Breast epithelium (tissue), 4 donors: ENCODE measurements around the gene SARNP. TPM values are rescaled to one million over a fixed set of nuclear protein-coding genes. Genes with fewer than 3 reads are reported as not detected.

Experiments
- DNase-seq, 2 donors: peaks; one replicate each; pipeline ENCODE4 v3.0.0-alpha.2; 2019; ENCODE audit warnings: low spot score in 2 of 2
- H3K27ac ChIP-seq, 2 donors: fragments of 200-600 bp; sonication (generic) in 1 of 2; one replicate each; pipeline ENCODE4 v1.5.1; 2016 to 2019; ENCODE audit warnings: mild to moderate bottlenecking in 1 of 2
- H3K27me3 ChIP-seq, 2 donors: fragments of 200-600 bp; sonication (generic) in 1 of 2; one replicate each; pipeline versions ENCODE4 v1.5.1 to v1.6.0; 2017 to 2019; ENCODE audit warnings: control low read depth in 1 of 2, mild to moderate bottlenecking in 1 of 2
- H3K36me3 ChIP-seq: fragments of 200-600 bp; one replicate; pipeline ENCODE4 v1.5.1; 2019
- H3K4me1 ChIP-seq, 2 donors: fragments of 200-600 bp; sonication (generic); one replicate each; pipeline ENCODE4 v1.5.1; 2016 to 2019; ENCODE audit warnings: control low read depth in 1 of 2
- H3K4me3 ChIP-seq, 3 donors: fragments of 200-600 bp; sonication (generic); 1 replicate in 2 of 3; 2 replicates in 1 of 3; pipeline ENCODE4 v1.5.1; 2016 to 2019; ENCODE audit warnings: mild to moderate bottlenecking in 3 of 3, moderate library complexity in 2 of 3
- H3K9me3 ChIP-seq, 2 donors: fragments of 200-600 bp; sonication (generic) in 1 of 2; one replicate each; pipeline ENCODE4 v1.5.1; 2016 to 2019; ENCODE audit warnings: control low read depth in 1 of 2
- CTCF ChIP-seq, 3 donors: fragments of 450-650 bp; IDR thresholded peaks; one replicate each; pipeline ENCODE4 v1.5.1; 2016 to 2017; ENCODE audit warnings: antibody characterized with exemption in 3 of 3, mild to moderate bottlenecking in 3 of 3, moderate library complexity in 3 of 3
- POLR2A ChIP-seq: fragments of 450-650 bp; IDR thresholded peaks from one replicate; pipeline ENCODE4 v1.6.1; 2016; ENCODE audit warnings: antibody characterized with exemption, mild to moderate bottlenecking, moderate library complexity
- POLR2AphosphoS5 ChIP-seq, 3 donors: sonication (generic); formaldehyde crosslinking; IDR thresholded peaks; one replicate each; pipeline ENCODE4 v1.6.1; 2017; ENCODE audit warnings: antibody characterized with exemption in 3 of 3
- intact Hi-C: fragments of 100-400 bp; cut with DNase I; formaldehyde crosslinking; loops from one replicate; pipeline ENCODE4 v1.15.1; 2023; ENCODE audit warnings: low total_unique reads
- total RNA-seq, 3 donors: library from RNA; depleted of rRNA; stranded (reverse); fragments of >200 nt; gene quantifications; one replicate each; pipeline ENCODE4 v1.1.0, GENCODE V29; 2016

SARNP gene
- total RNA-seq, 3 donors from 2014 or later: 54.7 to 64.3 (median 55.3) TPM

GRCh38 chr12:55708695-55709233, 108.8 kb downstream of the SARNP start:
- Histone ChIP-seq H3K4me1 (peaks cover 0 to 4% of the 10 kb centered on the region in 2 donors), H3K27ac (no peak overlapping the region)

GRCh38 chr12:55707841-55708694, 109.5 kb downstream of the SARNP start, which contains the start of gene ITGA7:
Gene ITGA7, minus strand, starts transcription at chr12:55707904. Its CDS starts 222 bp downstream, at chr12:55707682.
- intact Hi-C loops: no loop called here

More at GRCh38 chr12:55708695-55709233, 108.8 kb downstream of the SARNP start:
- no peak for DNase-seq
- Histone ChIP-seq H3K27me3 (no peaks in the 10 kb centered on the region), H3K9me3 (no peaks in the 10 kb centered on the region), H3K36me3 (no peaks in the 10 kb centered on the region), H3K4me3 (peak overlapping the region; percentile 49 to 86 (median 68))
- intact Hi-C loops: no loop called here
- no peak for TF ChIP-seq CTCF (IDR thresholded peaks at IDR 0.05)

More at GRCh38 chr12:55707841-55708694, 109.5 kb downstream of the SARNP start, which contains the start of gene ITGA7:
- no peak for TF ChIP-seq CTCF (IDR thresholded peaks at IDR 0.05)
- no peak for TF ChIP-seq POLR2AphosphoS5 (IDR thresholded peaks at IDR 0.05)
- no peak for TF ChIP-seq POLR2A
- peak within 1 kb of the TSS; percentile 13 to 53 for H3K27ac ChIP-seq
- no peaks in the 10 kb centered on the region for H3K9me3 ChIP-seq
- H3K4me3 ChIP-seq: peak within 1 kb of the TSS; percentile 49 to 86 (median 68)
- H3K36me3 ChIP-seq: no peaks in the 10 kb centered on the region
- no peak for DNase-seq
- H3K4me1 ChIP-seq: peaks cover 0 to 4% of the 10 kb centered on the region in 2 donors
- H3K27me3 ChIP-seq: no peaks in the 10 kb centered on the region

Other genes with a start within 250 kb of the SARNP start
- gene OR2AP1, start 245.3 kb downstream of the SARNP start, total RNA-seq: not detected
- gene OR10P1, start 180.8 kb downstream of the SARNP start, total RNA-seq: not detected
- 100 to 1,000 TPM in 1 of 3 donors, 10 to 100 TPM in 2; 20.5 to 190 (median 33.1) TPM for gene ITGA7, start 109.8 kb downstream of the SARNP start, total RNA-seq
- gene BLOC1S1, start 101.7 kb downstream of the SARNP start, total RNA-seq: 100 to 1,000 TPM; 141 to 238 (median 162) TPM
- gene RDH5, start 97.3 kb downstream of the SARNP start, total RNA-seq: 10 to 100 TPM; 18.9 to 90.9 (median 21.6) TPM
- 100 to 1,000 TPM; 540 to 910 (median 777) TPM for gene CD63, start 88.7 kb downstream of the SARNP start, total RNA-seq
- gene GDF11, start 74.6 kb downstream of the SARNP start, total RNA-seq: 1 to 10 TPM in 1 of 3 donors, under 1 TPM in 2; 0.64 to 1.6 (median 0.88) TPM
- 10 to 100 TPM; 13.1 to 28.5 (median 21.0) TPM for gene ORMDL2, start 317 bp upstream of the SARNP start, total RNA-seq
- 10 to 100 TPM; 31.0 to 46.2 (median 36.1) TPM for gene DNAJC14, start 11.9 kb upstream of the SARNP start, total RNA-seq
- gene MMP19, start 25.2 kb upstream of the SARNP start, total RNA-seq: 10 to 100 TPM; 21.9 to 50.6 (median 47.9) TPM
- gene PYM1, start 110.2 kb upstream of the SARNP start, total RNA-seq: 10 to 100 TPM; 25.9 to 38.1 (median 33.0) TPM
- gene DGKA, start 113.4 kb upstream of the SARNP start, total RNA-seq: 10 to 100 TPM; 25.1 to 50.5 (median 44.2) TPM
- 10 to 100 TPM in 1 of 3 donors, 1 to 10 TPM in 2; 4.7 to 18.7 (median 7.4) TPM for gene PMEL, start 148.3 kb upstream of the SARNP start, total RNA-seq
- gene CDK2, start 149.1 kb upstream of the SARNP start, total RNA-seq: 10 to 100 TPM in 2 of 3 donors, 1 to 10 TPM in 1; 8.2 to 27.2 (median 27.1) TPM
- gene RAB5B, start 156.4 kb upstream of the SARNP start, total RNA-seq: 10 to 100 TPM; 74.9 to 98.8 (median 75.7) TPM
- 10 to 100 TPM; 24.6 to 30.2 (median 29.9) TPM for gene SUOX, start 179.6 kb upstream of the SARNP start, total RNA-seq
- 1 to 10 TPM; 2.9 to 4.6 (median 4.2) TPM for gene IKZF4, start 203.3 kb upstream of the SARNP start, total RNA-seq
- gene RPS26, start 224.2 kb upstream of the SARNP start, total RNA-seq: 1,000 to 10,000 TPM in 1 of 3 donors, 100 to 1,000 TPM in 2; 557 to 1,840 (median 572) TPM